Measurements from ENCODE around the gene FBXO41. TPM values are rescaled to one million over a fixed set of nuclear protein-coding genes. Genes with fewer than 3 reads are reported as not detected.

The FBXO41 gene
- total RNA-seq, 2 experiments from 2014 or later: 41.5 to 42.0 TPM

GRCh38 chr2:73291093-73291460 lies 6.8 kb upstream of the FBXO41 start:
- peaks cover 11% of the 10 kb centered on the region for H3K4me1 Mint-ChIP-seq (ENCODE audit: low read depth)
- ATAC-seq (peak; percentile 32), DNase-seq (peak; percentile 71)
- no peaks in the 10 kb centered on the region for H3K9me3 Mint-ChIP-seq
- no peak for TF ChIP-seq CTCF (IDR thresholded peaks at IDR 0.05)
- ChIA-PET POLR2A (interaction anchor here (0.8 to 1.9 kb wide), 5 partner anchors 9 to 57 kb away, joined by 3 to 6 read pairs (median 4); partner anchors contain the start of gene CCT7), CTCF (interaction anchor here (1.0 to 4.7 kb wide), 18 partner anchors 10 to 149 kb away, joined by 3 to 36 read pairs (median 11); partner anchors contain the start of genes PRADC1 and SMYD5)
- intact Hi-C loops (cut with micrococcal nuclease): loop anchor here (5.0 kb wide), 1 partner anchor 59 kb away; the partner anchor contains the start of genes CCT7 and PRADC1
- H3K27me3 Mint-ChIP-seq: peaks cover 42% of the 10 kb centered on the region
- no peak overlapping the region for H3K27ac Mint-ChIP-seq
- no peaks in the 10 kb centered on the region for H3K36me3 Mint-ChIP-seq (ENCODE audit: low read depth)
- peak overlapping the region; percentile 26 for H3K4me3 Mint-ChIP-seq

- ChIA-PET CTCF (interaction anchor here (0.6 to 4.7 kb wide), 29 partner anchors 9 to 150 kb away, joined by 3 to 36 read pairs (median 5); partner anchors contain the start of genes PRADC1 and SMYD5), POLR2A (interaction anchor here (0.7 to 1.9 kb wide), 7 partner anchors 22 to 95 kb away, joined by 3 to 6 read pairs (median 3); partner anchors contain the start of genes ALMS1 and CCT7)
- TF ChIP-seq CTCF (IDR thresholded peaks at IDR 0.05): peak; percentile 74
- Mint-ChIP-seq H3K27me3 (peaks cover 34% of the 10 kb centered on the region), H3K4me1 (ENCODE audit: low read depth) (peaks cover 20% of the 10 kb centered on the region), H3K4me3 (no peak overlapping the region), H3K27ac (no peak overlapping the region), H3K36me3 (ENCODE audit: low read depth) (no peaks in the 10 kb centered on the region), H3K9me3 (no peaks in the 10 kb centered on the region)
- no peak for ATAC-seq
- DNase-seq: peak; percentile 80
- intact Hi-C loops (cut with micrococcal nuclease): loop anchor here (5.0 kb wide), 1 partner anchor 58 kb away; the partner anchor contains the start of genes CCT7 and PRADC1
Measured at GRCh38 chr2:73290049-73290839, 6.0 kb upstream of the FBXO41 start.

- CTCF ChIA-PET: interaction anchor here (0.6 to 4.7 kb wide), 18 partner anchors 9 to 831 kb away, joined by 3 to 36 read pairs (median 6); partner anchors contain the start of genes PRADC1 and SMYD5
- H3K27me3 Mint-ChIP-seq: peaks cover 25% of the 10 kb centered on the region
- no peak overlapping the region for H3K4me3 Mint-ChIP-seq
Measured at GRCh38 chr2:73289304-73289703, 5.0 kb upstream of the FBXO41 start.

GRCh38 chr2:73286134-73286655 lies 1.9 kb upstream of the FBXO41 start:
- intact Hi-C loops (cut with micrococcal nuclease): no loop called here
- DNase-seq: no peak
- H3K27me3 Mint-ChIP-seq: peaks cover 9% of the 10 kb centered on the region
- no peak overlapping the region for H3K27ac Mint-ChIP-seq
- ChIA-PET POLR2A (interaction anchor here (0.8 to 2.2 kb wide), 2 partner anchors 39 to 52 kb away, joined by 3 to 11 read pairs; partner anchors contain the start of genes CCT7 and PRADC1), CTCF (no interaction called here)
- H3K4me3 Mint-ChIP-seq: no peak overlapping the region
- peaks cover 9% of the 10 kb centered on the region for H3K36me3 Mint-ChIP-seq (ENCODE audit: low read depth)
- ATAC-seq: no peak
- H3K4me1 Mint-ChIP-seq (ENCODE audit: low read depth): peaks cover 22% of the 10 kb centered on the region
- no peaks in the 10 kb centered on the region for H3K9me3 Mint-ChIP-seq
- TF ChIP-seq CTCF (IDR thresholded peaks at IDR 0.05): no peak

More at GRCh38 chr2:73289304-73289703, 5.0 kb upstream of the FBXO41 start:
- Mint-ChIP-seq H3K36me3 (ENCODE audit: low read depth) (no peaks in the 10 kb centered on the region), H3K27ac (no peak overlapping the region), H3K4me1 (ENCODE audit: low read depth) (peaks cover 24% of the 10 kb centered on the region), H3K9me3 (no peaks in the 10 kb centered on the region)
- TF ChIP-seq CTCF (IDR thresholded peaks at IDR 0.05): no peak
- POLR2A ChIA-PET: interaction anchor here (1.1 to 1.9 kb wide), 5 partner anchors 35 to 55 kb away, joined by 3 to 6 read pairs (median 5); partner anchors contain the start of gene CCT7
- intact Hi-C loops (cut with micrococcal nuclease): no loop called here
- DNase-seq (no peak), ATAC-seq (no peak)

Measured in activated CD8-positive, alpha-beta T cell treated with anti-CD3 and anti-CD28 coated beads for 36 hours (primary cell).